ENCODE measurements around the gene CDHR3.

CDHR3 gene

DNA sequence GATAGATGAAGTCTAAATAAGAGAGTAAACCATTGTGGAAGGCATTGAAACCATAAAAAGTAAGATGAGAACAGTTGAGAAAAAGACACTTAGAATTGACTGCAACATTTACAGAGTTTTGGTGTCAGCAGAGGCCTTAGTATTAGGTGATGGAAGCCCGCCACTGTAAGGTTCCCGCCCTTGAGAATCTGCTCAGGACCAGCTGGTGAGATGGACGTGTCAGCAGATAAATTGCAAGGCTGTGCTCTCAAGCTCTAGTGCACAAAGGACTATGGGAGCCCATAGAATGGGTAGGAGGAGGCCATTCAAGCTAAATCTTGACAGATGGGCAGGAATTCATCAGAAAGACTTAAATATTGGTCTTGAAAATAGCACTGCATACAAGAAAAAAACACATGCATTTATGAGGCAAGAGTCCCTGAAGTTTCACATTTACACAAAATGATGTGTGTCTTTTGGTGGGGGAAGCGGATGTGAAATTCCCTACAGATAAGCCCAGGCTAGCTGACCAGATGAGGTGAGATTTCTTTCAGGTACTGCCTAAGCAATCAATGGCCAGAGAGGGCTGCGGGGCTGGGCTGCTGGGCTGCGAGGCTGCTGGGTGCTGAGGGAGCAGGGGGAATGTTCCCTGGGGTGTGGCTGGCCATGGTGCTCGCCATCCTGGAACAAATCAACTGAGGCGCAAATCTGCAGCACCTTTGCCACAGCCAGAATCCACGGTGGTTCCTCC is 106.6 kb downstream of the CDHR3 start:
- DNase-seq = no peak

DNA sequence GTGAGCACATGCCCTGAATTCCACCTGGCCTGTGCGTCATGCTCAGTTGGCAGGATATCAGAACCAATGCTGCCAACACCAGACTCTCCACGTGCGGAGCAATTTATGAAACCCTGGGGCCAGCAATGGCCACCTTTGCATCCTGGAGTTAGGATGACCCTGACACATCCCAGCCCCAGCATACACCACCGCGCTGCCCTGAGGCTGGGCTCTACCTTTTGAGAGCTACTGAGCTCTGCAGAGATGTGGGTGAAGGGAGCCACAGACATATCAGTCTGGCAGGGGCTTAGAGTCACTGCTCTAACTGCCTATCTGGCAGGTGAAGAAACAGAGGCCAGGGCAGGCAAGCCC is 107.1 kb downstream of the CDHR3 start:
- DNase-seq = no peak

DNA sequence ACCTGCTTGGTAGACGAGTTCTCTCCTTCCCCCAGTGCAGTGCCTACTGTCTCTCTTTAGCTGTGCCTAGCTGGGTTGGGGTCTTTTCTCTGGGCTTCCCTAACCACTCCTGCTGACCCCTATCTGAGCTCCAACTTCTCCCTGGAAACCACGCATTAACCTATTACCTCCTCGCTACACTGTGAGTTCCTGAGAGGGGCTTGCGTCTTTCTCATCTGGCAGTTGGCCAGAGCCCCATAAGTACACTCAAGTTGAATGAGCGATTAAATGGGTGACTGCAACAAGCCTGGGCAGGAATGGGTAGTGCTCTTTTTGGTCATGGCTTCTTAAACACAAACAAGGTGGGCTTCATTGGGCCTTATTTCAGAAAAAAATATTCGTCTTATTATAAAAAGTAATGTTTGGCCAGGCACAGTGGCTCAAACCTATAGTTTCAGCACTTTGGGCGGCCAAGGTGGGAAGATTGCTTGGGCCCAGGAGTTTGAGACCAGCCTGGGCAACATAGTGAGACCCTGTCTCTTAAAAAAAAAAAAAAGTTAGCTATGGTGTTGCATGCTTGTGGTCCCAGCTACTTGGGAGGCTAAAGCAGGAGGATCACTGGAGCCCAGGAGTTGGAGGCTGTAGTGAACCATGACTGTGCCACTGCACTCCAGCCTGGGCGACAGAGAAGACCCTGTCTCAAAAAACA is 107.6 kb downstream of the CDHR3 start:
- no peak for DNase-seq

DNA sequence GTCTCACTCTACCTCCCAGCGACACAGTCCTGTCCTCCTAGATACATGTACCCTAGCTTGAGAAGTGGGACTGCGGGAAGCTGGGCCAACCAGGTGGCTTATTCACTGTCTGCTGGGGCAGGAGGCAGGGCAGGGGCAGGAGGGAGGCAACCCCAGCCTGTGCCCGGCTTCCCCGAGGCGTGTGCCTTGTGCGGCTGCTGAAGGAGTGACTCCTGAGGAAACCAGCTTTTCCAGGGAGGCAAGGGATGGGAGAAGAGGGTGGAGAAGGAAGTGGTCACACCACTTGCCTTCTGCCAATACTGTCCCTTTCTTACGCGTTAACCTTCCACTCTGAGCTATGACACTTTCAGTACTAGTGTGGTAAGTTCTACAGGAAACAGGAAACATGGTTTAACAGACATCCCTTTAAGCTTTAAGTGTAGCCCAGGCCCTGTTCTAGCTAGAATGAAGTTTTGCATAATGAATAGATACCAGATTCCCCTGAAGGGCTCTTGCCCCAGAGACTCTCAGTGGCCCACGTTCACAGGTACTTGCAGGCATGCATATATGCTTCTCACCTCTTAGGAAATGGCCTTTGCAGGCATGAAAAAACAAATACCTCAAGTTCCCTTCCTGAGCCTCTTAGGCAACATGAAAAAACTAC is 108.4 kb downstream of the CDHR3 start:
- DNase-seq = no peak

DNA sequence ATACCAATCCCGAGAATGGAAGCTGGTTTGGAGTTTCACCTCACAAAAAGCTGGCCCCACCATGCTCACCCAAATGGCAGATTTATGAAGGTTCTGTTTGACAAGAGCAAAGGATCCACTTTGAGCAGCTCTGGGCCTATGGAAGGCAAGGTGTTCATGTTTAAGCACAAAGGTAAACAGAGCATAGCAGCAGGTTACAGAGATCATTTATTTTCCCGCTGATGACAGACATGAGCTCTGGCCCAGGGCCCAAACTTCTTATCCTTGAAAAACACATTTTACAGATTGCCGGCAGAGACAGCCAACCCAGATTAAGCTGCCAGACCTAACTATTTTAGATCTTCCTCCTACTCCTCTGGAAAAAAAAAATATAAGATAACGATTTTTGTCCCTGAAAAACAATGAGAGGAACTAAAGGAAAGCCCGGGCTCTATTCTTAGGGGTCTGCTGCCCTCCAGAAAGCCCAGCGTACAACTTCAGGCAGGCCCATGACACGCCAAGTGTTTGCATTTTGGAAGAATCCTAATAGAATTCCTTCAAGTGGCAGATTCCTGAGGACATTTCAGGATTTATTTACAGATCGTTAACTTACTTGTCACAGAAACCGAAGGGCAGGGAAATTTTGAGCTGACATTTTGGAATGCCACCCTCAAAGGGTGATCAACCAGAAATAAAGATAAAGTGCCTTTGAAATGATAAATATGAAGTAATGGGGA is 109.1 kb downstream of the CDHR3 start:
- peak; percentile 44 for DNase-seq

DNA sequence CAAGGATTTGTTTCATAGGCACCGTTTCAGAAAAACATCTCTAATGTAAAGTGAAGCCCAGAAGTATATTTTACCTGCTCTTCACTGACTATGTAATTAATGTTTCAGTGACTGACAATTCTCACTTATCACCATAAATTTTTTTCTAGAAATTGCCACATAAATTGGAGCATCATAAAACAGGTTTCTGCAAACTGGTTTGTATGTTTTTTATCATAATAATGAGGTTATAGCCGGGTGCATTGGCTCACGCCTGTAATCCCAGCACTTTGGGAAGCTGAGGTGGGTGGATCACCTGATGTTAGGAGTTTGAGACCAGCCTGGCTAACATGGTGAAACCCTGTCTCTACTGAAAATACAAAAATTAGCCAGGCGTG is 109.6 kb downstream of the CDHR3 start:
- DNase-seq = no peak

DNA sequence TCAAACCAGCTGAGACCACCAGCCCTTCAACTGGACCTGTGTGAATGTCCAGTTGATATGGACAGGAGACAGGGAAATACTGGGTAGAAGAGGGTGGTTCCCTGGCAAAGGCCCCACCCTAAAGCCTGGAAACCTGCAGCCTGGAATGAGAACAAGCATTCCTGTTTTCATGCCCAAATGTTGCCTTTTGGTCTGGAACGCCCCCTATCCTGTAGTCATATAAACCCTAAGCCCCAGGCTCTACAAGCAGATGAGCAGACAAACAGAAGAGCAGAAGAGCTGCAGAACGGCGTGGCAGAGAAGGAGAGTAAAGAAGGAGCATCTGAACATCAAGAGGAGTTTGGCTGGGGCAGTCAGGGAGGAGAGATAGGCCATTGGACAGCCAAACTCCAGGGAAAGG is 110.6 kb downstream of the CDHR3 start:
- DNase-seq = no peak

DNA sequence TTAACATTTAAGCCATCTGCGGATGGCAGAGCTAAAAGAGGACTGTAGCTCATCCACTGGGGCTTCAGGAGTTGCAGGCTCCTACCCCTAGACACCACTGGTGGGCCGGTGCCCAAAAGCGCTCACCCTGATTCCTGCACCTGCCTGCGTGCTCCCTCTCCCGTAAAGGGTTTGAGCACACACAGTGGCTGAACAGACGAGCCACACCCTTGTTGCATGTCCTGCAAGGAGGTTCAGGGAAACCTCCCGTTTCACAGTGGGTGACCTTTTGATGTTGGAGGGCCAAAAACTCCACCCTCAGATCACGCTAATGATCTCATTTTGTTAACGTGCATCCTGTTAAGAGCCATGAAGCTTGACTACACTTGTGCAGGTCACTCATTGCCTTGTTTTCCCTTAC is 111.2 kb downstream of the CDHR3 start:
- no peak for DNase-seq

DNA sequence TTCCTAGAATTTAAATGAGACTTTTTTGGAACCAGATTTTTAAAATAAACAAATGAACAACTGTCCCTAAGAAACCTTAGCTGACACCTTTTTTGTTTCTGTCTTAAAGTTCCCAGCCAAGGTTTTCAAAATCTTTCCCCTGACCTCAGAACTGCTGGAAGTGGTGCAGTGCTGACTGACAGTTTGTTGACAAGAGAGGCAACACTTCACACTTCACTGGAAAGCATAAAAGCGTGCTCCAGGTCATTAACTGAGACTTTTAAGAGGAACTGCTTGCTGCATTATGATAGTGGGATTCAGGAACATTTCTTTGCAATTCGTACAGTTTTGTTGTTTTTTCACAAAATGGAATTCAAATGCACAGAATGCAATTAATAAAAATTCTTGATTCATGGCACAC is 112.9 kb downstream of the CDHR3 start:
- no peak for DNase-seq

DNA sequence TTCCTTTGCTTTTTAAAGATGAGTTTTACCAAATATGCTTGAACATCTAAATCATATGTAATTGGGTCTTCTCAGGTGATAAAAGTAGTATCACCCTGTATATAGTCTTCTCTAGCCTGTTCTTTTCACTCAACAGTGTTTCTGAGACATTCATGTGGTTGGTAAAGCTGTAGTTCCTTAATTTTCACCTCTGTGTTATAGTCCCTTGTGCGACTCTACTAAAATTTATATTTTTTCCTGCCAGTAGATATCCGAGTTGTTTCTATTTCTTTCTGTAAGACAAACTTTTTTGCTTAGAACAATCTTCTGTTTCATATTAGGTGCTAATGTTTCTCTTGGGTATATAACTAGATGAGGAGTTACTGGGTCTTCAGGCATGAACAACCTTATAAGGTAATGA is 113.5 kb downstream of the CDHR3 start:
- no peak for DNase-seq

DNA sequence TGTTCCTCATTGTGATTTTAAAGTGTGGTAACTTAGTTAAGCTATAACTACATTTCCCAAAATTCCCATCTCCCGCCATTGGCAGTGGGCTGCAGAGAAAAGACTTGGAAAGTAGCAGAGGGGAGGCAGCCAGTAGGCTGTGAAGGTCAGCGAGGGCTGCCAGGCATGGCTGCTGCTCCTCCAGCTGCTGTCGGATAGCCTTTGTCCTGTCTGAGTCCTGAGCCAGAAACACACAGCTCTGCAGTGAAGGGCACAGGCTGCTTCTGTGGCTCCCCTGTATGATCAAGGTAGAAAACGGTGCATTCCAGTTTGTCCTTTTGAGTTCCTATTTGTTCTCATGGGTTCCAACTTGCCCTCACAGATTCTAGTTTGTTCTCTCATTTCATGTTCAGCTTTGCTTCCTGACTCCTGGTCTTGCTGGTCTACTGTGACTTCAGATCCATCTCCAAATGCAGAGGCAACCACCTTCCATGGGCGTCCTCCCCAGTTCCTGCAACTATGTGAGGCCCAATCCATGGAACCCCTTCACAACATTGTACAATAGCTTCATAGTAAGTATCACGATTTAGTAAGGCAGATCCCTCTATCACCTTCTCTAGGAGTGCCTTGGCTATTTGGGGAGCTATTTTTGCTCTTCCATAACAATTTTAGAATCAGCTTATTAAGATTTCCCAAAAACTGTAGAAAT is 117.4 kb downstream of the CDHR3 start:
- DNase-seq = no peak

DNA sequence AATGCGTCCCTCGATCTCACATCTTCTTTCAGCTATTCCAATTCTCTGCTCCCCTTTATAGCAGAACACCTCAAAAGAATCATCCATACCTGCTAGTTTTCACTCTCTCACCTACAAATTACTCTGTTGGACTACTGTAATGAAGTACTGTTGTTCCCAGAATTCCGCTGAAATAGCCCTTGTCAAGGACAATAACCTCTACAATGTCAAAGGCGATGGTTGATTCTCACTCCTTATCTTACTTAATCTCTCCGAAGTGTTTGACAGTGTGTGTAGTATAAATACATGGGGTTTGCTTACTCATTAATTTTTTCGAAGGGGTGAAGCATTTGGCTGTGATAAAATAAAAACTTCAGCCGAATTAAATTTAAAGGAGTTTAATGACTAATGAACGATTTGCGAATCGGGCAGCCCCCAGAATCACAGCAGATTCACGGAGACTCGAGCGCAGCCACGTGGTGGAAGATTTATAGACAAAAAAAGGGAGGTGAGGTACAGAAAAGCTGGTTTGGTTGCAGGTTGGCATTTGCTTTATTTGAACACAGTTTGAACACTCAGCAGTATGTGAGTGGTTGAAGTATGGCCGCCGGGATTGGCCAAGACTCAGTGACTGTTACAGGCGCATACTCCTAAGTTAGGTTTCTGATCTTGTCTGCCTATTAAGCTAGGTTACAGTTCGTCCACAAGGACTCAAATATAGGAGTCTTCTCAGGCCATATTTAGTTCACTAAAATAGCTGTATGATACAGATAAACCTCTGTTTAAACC is 119.2 kb downstream of the CDHR3 start:
- DNase-seq = no peak
